GM23338 (cell line): ENCODE measurements around the gene GRAMD1A. TPM values are rescaled to one million over a fixed set of nuclear protein-coding genes. Genes with fewer than 3 reads are reported as not detected.

Experiments
- ATAC-seq: fragments of 200-7000 bp; cut with Tn5 transposase; 3 replicates; pipeline ENCODE4 v1.9.1; 2020
- DNase-seq: peaks from one replicate; pipeline ENCODE4 v3.0.0-alpha.2; 2015; ENCODE audit warnings: low spot score
- H2AFZ ChIP-seq: fragments of 200-600 bp; sonication (generic); 2 replicates; pipeline ENCODE4 v1.8.0; 2016; ENCODE audit warnings: antibody characterized with exemption, mild to moderate bottlenecking, moderate library complexity
- H3F3A ChIP-seq: fragments of 200-600 bp; sonication (generic); replicated peaks from 2 replicates; pipeline ENCODE4 v1.8.0; 2017; ENCODE audit warnings: antibody characterized with exemption, mixed run types, low read depth
- H3K27ac ChIP-seq: fragments of 200-600 bp; sonication (generic); 2 replicates; pipeline ENCODE4 v1.6.1; 2016; ENCODE audit warnings: low read depth
- H3K27me3 ChIP-seq: fragments of 200-600 bp; sonication (generic); 2 replicates; pipeline ENCODE4 v1.8.0; 2016; ENCODE audit warnings: mild to moderate bottlenecking, mixed run types, moderate library complexity; ENCODE audit not compliant: insufficient read depth
- H3K36me3 ChIP-seq: fragments of 200-600 bp; sonication (generic); 2 replicates; pipeline ENCODE4 v1.8.0; 2016; ENCODE audit warnings: mild to moderate bottlenecking; ENCODE audit not compliant: insufficient read depth
- H3K4me1 ChIP-seq: fragments of 200-600 bp; sonication (generic); 2 replicates; pipeline ENCODE4 v1.8.0; 2016; ENCODE audit warnings: mild to moderate bottlenecking, moderate library complexity; ENCODE audit not compliant: insufficient read depth
- H3K4me2 ChIP-seq: fragments of 200-600 bp; sonication (generic); 2 replicates; pipeline ENCODE4 v1.7.1; 2017; ENCODE audit warnings: mixed run types
- H3K4me3 ChIP-seq: fragments of 200-600 bp; sonication (generic); 2 replicates; pipeline ENCODE4 v1.6.1; 2016; ENCODE audit warnings: mixed run types
- H3K79me2 ChIP-seq: fragments of 200-600 bp; sonication (generic); replicated peaks from 2 replicates; pipeline ENCODE4 v1.8.0; 2017; ENCODE audit warnings: mild to moderate bottlenecking; ENCODE audit not compliant: insufficient read depth
- H3K9me2 ChIP-seq: fragments of 200-600 bp; sonication (generic); 2 replicates; pipeline ENCODE4 v1.8.0; 2017; ENCODE audit not compliant: insufficient read depth
- H4K20me1 ChIP-seq: fragments of 200-600 bp; sonication (generic); replicated peaks from 2 replicates; pipeline ENCODE4 v1.8.0; 2017; ENCODE audit warnings: mild to moderate bottlenecking; ENCODE audit not compliant: insufficient read depth
- H3K27ac Mint-ChIP-seq: 2 replicates; pipeline ENCODE4 v1.8.0; 2020; ENCODE audit warnings: inconsistent platforms, mild to moderate bottlenecking, moderate library complexity, mixed read lengths
- H3K27me3 Mint-ChIP-seq: 3 replicates; pipeline ENCODE4 v1.8.0; 2022; ENCODE audit warnings: low read depth, mild to moderate bottlenecking, moderate library complexity, mixed read lengths, inconsistent platforms; ENCODE audit not compliant: insufficient read depth, poor library complexity
- H3K36me3 Mint-ChIP-seq: 3 replicates; pipeline ENCODE4 v1.8.0; 2021; ENCODE audit warnings: low read depth, mild to moderate bottlenecking, inconsistent platforms, moderate library complexity, mixed read lengths
- H3K4me1 Mint-ChIP-seq: 3 replicates; pipeline ENCODE4 v1.8.0; 2020; ENCODE audit warnings: mild to moderate bottlenecking, inconsistent platforms, mixed read lengths
- H3K4me3 Mint-ChIP-seq: 3 replicates; pipeline ENCODE4 v1.8.0; 2021; ENCODE audit warnings: moderate library complexity, mild to moderate bottlenecking, inconsistent platforms, mixed read lengths
- H3K9me3 Mint-ChIP-seq: 3 replicates; pipeline ENCODE4 v1.8.0; 2020; ENCODE audit warnings: moderate library complexity, mild to moderate bottlenecking, inconsistent platforms, mixed read lengths
- CREB1 ChIP-seq: fragments of 250-450 bp; sonication (Bioruptor Pico); IDR thresholded peaks from 2 replicates; pipeline ENCODE4 v1.5.0; 2020; ENCODE audit warnings: low read depth, mild to moderate bottlenecking, moderate library complexity
- EZH2 ChIP-seq: fragments of 200-600 bp; sonication (generic); IDR thresholded peaks from one replicate; pipeline ENCODE4 v1.8.0; 2017; ENCODE audit warnings: antibody characterized with exemption, mild to moderate bottlenecking, low read depth; ENCODE audit not compliant: unreplicated experiment
- EZH2phosphoT487 ChIP-seq: fragments of 200-600 bp; sonication (generic); IDR thresholded peaks from one replicate; pipeline ENCODE4 v1.8.1; 2018; ENCODE audit warnings: antibody characterized with exemption; ENCODE audit not compliant: unreplicated experiment
- NANOG ChIP-seq: IDR thresholded peaks from 2 replicates; pipeline ENCODE4 v1.6.1; 2016; ENCODE audit warnings: antibody characterized with exemption, borderline replicate concordance
- POLR2AphosphoS5 ChIP-seq: IDR thresholded peaks from 2 replicates; pipeline ENCODE4 v1.6.1; 2016; ENCODE audit warnings: antibody characterized with exemption, low read depth
- STAT1 ChIP-seq: IDR thresholded peaks from one replicate; pipeline ENCODE4 v1.6.1; 2016; ENCODE audit warnings: antibody characterized with exemption; ENCODE audit not compliant: unreplicated experiment
- ZNF331 ChIP-seq: fragments of 250-450 bp; sonication (Bioruptor Pico); IDR thresholded peaks from 2 replicates; pipeline ENCODE4 v1.5.0; 2020; ENCODE audit warnings: low read depth, mild to moderate bottlenecking, moderate library complexity
- polyA plus RNA-seq: library from polyadenylated mRNA; unstranded; fragments of >200 nt; fragmentation: Nextera tagmentation; extraction: Ambion mirVana; gene quantifications from 2 replicates; pipeline ENCODE4 v1.2.1, GENCODE V29; 2016
- total RNA-seq: library from RNA; depleted of rRNA; stranded (reverse); fragments of >200 nt; shearing (Covaris generic); gene quantifications from 2 replicates; pipeline ENCODE4 v1.2.3, GENCODE V29; 2014
- TF ChIP-seq, protein P1 (sequence below): IDR thresholded peaks from one replicate; pipeline ENCODE4 v1.6.1; 2018; ENCODE audit warnings: antibody characterized with exemption; ENCODE audit not compliant: unreplicated experiment
- TF ChIP-seq, protein P2 (sequence below): IDR thresholded peaks from 2 replicates; pipeline ENCODE4 v1.6.1; 2016; ENCODE audit warnings: antibody characterized with exemption
- TF ChIP-seq, protein P3 (sequence below), 2 experiments: fragments of 200-600 bp in 1 of 2; sonication (generic) in 1 of 2; conservative IDR thresholded peaks; 2 replicates each; pipeline versions ENCODE4 v1.5.1 to v1.6.1; 2016 to 2017; ENCODE audit warnings: antibody characterized with exemption in 2 of 2, low read depth in 2 of 2, mild to moderate bottlenecking in 2 of 2, moderate library complexity in 1 of 2

GRAMD1A gene
- total and polyA plus RNA-seq, 2 experiments from 2014 or later: 122 to 174 TPM

DNA sequence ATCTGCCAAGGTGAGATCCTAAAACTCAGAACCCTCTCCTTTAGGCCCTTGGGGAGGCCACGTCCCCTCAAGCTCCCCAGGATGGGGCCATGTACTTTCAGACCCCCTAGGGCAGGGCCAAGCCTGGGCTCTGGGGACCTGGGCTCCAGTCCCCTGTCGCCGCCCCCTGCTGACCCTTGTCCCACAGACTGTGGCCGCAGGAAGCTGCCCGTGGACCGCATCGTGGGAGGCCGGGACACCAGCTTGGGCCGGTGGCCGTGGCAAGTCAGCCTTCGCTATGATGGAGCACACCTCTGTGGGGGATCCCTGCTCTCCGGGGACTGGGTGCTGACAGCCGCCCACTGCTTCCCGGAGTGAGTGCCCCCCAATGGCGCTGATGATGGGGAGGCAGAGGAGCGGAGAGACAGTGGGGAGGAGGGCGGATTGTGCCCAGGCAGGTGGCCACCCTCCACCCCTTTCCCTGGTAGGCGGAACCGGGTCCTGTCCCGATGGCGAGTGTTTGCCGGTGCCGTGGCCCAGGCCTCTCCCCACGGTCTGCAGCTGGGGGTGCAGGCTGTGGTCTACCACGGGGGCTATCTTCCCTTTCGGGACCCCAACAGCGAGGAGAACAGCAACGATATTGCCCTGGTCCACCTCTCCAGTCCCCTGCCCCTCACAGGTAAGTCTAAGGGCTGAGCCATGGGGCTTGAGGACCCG is 60.2 kb downstream of the GRAMD1A start:
- ATAC-seq: no peak
- Histone ChIP-seq H3K27ac (no peak overlapping the region), H4K20me1 (no peaks in the 10 kb centered on the region), H2AFZ (no peak overlapping the region), H3K4me1 (peaks cover 5% of the 10 kb centered on the region; the same call in 1 of the 2 replicates), H3K4me3 (no peak overlapping the region), H3K79me2 (no peaks in the 10 kb centered on the region), H3K27me3 (peaks cover 6% of the 10 kb centered on the region; the same call in 1 of the 2 replicates), H3K4me2 (no peak overlapping the region), H3K36me3 (no peaks in the 10 kb centered on the region), H3F3A (no peaks in the 10 kb centered on the region; the same call in 1 of the 2 replicates), H3K9me2 (no peaks in the 10 kb centered on the region)
- H3K4me3 Mint-ChIP-seq: no peak overlapping the region
- DNase-seq: no peak
- H3K4me1 Mint-ChIP-seq: peaks cover 16% of the 10 kb centered on the region
- H3K9me3 Mint-ChIP-seq: no peaks in the 10 kb centered on the region; the same call in 2 of the 3 replicates
- TF ChIP-seq STAT1: no peak
- no peak for TF ChIP-seq EZH2
- no peak for TF ChIP-seq ZNF331 (CRISPR knock-in tag)
- TF ChIP-seq, protein P1, sequence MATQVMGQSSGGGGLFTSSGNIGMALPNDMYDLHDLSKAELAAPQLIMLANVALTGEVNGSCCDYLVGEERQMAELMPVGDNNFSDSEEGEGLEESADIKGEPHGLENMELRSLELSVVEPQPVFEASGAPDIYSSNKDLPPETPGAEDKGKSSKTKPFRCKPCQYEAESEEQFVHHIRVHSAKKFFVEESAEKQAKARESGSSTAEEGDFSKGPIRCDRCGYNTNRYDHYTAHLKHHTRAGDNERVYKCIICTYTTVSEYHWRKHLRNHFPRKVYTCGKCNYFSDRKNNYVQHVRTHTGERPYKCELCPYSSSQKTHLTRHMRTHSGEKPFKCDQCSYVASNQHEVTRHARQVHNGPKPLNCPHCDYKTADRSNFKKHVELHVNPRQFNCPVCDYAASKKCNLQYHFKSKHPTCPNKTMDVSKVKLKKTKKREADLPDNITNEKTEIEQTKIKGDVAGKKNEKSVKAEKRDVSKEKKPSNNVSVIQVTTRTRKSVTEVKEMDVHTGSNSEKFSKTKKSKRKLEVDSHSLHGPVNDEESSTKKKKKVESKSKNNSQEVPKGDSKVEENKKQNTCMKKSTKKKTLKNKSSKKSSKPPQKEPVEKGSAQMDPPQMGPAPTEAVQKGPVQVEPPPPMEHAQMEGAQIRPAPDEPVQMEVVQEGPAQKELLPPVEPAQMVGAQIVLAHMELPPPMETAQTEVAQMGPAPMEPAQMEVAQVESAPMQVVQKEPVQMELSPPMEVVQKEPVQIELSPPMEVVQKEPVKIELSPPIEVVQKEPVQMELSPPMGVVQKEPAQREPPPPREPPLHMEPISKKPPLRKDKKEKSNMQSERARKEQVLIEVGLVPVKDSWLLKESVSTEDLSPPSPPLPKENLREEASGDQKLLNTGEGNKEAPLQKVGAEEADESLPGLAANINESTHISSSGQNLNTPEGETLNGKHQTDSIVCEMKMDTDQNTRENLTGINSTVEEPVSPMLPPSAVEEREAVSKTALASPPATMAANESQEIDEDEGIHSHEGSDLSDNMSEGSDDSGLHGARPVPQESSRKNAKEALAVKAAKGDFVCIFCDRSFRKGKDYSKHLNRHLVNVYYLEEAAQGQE: no peak
- no peak for TF ChIP-seq EZH2phosphoT487
- TF ChIP-seq, protein P2, sequence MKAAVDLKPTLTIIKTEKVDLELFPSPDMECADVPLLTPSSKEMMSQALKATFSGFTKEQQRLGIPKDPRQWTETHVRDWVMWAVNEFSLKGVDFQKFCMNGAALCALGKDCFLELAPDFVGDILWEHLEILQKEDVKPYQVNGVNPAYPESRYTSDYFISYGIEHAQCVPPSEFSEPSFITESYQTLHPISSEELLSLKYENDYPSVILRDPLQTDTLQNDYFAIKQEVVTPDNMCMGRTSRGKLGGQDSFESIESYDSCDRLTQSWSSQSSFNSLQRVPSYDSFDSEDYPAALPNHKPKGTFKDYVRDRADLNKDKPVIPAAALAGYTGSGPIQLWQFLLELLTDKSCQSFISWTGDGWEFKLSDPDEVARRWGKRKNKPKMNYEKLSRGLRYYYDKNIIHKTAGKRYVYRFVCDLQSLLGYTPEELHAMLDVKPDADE: no peak
- TF ChIP-seq, protein P3, sequence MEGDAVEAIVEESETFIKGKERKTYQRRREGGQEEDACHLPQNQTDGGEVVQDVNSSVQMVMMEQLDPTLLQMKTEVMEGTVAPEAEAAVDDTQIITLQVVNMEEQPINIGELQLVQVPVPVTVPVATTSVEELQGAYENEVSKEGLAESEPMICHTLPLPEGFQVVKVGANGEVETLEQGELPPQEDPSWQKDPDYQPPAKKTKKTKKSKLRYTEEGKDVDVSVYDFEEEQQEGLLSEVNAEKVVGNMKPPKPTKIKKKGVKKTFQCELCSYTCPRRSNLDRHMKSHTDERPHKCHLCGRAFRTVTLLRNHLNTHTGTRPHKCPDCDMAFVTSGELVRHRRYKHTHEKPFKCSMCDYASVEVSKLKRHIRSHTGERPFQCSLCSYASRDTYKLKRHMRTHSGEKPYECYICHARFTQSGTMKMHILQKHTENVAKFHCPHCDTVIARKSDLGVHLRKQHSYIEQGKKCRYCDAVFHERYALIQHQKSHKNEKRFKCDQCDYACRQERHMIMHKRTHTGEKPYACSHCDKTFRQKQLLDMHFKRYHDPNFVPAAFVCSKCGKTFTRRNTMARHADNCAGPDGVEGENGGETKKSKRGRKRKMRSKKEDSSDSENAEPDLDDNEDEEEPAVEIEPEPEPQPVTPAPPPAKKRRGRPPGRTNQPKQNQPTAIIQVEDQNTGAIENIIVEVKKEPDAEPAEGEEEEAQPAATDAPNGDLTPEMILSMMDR (conservative IDR thresholded peaks at IDR 0.05; ENCODE audit: low read depth in 2 of 2): no peak
- TF ChIP-seq NANOG: no peak
- no peak for TF ChIP-seq CREB1 (CRISPR knock-in tag)
- no peak; the same call in 1 of the 2 replicates for TF ChIP-seq POLR2AphosphoS5
- H3K36me3 Mint-ChIP-seq: no peaks in the 10 kb centered on the region; the same call in 2 of the 3 replicates
- H3K27me3 Mint-ChIP-seq: peaks cover 21% of the 10 kb centered on the region
- H3K27ac Mint-ChIP-seq: no peak overlapping the region
